K562 (cell line): Measurements from ENCODE around the gene LRRC4B.

Source experiments
- ASH1L ChIP-seq: fragments of 450-650 bp; IDR thresholded peaks from 2 replicates; pipeline ENCODE4 v1.6.1; 2018; ENCODE audit warnings: borderline replicate concordance, mild to moderate bottlenecking, low read depth; ENCODE audit not compliant: partially characterized antibody
- CBX8 ChIP-seq: fragments of 200-600 bp; sonication (generic); IDR thresholded peaks from 2 replicates; pipeline ENCODE4 v1.6.1; 2012; ENCODE audit warnings: borderline replicate concordance, mixed run types, low read depth, mild to moderate bottlenecking, moderate library complexity, mixed read lengths, low read length, control low read depth, inconsistent platforms; ENCODE audit not compliant: poor library complexity, severe bottlenecking; ENCODE audit errors: extremely low read depth
- KAT2B ChIP-seq: IDR thresholded peaks from one replicate; pipeline ENCODE4 v1.6.1; 2012; ENCODE audit warnings: low read depth, mild to moderate bottlenecking, control low read depth, inconsistent platforms, low read length, moderate library complexity
- PHTF2 ChIP-seq: fragments of 250-450 bp; sonication (Bioruptor Pico); IDR thresholded peaks from 2 replicates; pipeline ENCODE4 v1.5.0; 2021; ENCODE audit warnings: mild to moderate bottlenecking
- POLR2AphosphoS5 ChIP-seq: IDR thresholded peaks from 2 replicates; pipeline ENCODE4 v1.6.1; 2011; ENCODE audit warnings: mild to moderate bottlenecking, low read depth, low read length, moderate library complexity; ENCODE audit not compliant: control insufficient read depth, insufficient read depth
- SIN3A ChIP-seq, 2 experiments: fragments of 150-350 bp in 1 of 2; IDR thresholded peaks; 2 replicates each; pipeline ENCODE4 v1.6.1; 2011 to 2016; ENCODE audit warnings: borderline replicate concordance in 2 of 2, low read depth in 2 of 2, low read length in 2 of 2, mild to moderate bottlenecking in 2 of 2, moderate library complexity in 2 of 2; ENCODE audit not compliant: control insufficient read depth in 1 of 2
- ZNF695 ChIP-seq: fragments of 450-650 bp; formaldehyde crosslinking; IDR thresholded peaks from 2 replicates; pipeline ENCODE4 v1.4.0; 2020; ENCODE audit warnings: mild to moderate bottlenecking, moderate library complexity
- TF ChIP-seq, protein P1 (sequence below), 2 experiments: fragments of 450-650 bp; formaldehyde crosslinking in 1 of 2; IDR thresholded peaks; 2 replicates each; pipeline versions ENCODE4 v1.4.0 to v1.6.1; 2014 to 2020; ENCODE audit warnings: mild to moderate bottlenecking in 2 of 2, borderline replicate concordance in 1 of 2, low read depth in 1 of 2
- TF ChIP-seq, protein P2 (sequence below), 3 experiments: IDR thresholded peaks in 2 of 3; conservative IDR thresholded peaks in 1 of 3; 2 replicates each; pipeline ENCODE4 v1.5.1; 2011 to 2012; ENCODE audit warnings: low read length in 3 of 3, mild to moderate bottlenecking in 3 of 3, control low read depth in 2 of 3, improper control_type of control experiment in 1 of 3, inconsistent platforms in 1 of 3, low read depth in 1 of 3, mixed read lengths in 1 of 3, moderate library complexity in 1 of 3; ENCODE audit not compliant: insufficient read depth in 2 of 3
- TF ChIP-seq, protein P3 (sequence below): fragments of 250-450 bp; sonication (Bioruptor Pico); IDR thresholded peaks from 2 replicates; pipeline ENCODE4 v1.5.0; 2021
- TF ChIP-seq, protein P4 (sequence below): sonication (generic); formaldehyde crosslinking; IDR thresholded peaks from 2 replicates; pipeline ENCODE4 v1.9.0; 2022; ENCODE audit warnings: mild to moderate bottlenecking, missing genetic modification reagents

DNA sequence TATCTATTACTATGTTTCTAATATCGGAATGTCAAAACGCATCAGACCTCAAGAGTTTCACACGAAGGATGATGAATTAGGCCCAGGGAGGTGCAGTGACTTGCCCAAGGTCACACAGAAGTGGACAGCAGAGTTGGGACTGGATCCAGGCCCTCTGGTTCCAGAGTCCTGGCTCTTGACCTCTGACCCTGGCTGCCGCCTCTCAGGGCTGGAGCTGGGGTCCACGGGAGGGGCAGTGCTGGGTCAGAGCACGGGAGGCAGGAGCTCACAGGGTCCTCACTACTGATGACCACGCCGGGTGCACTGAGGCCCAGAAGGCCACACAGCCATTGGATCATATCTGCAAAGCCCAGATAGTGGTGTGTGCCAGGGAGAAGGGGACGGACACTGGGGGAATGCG, 45.4 kb downstream of the LRRC4B start:
- TF ChIP-seq PHTF2 (CRISPR knock-in tag) (no peak), ZNF695 (CRISPR knock-in tag) (no peak), ASH1L (no peak), KAT2B (no peak), POLR2AphosphoS5 (no peak), CBX8 (no peak), SIN3A (IDR thresholded peaks at IDR 0.05; ENCODE audit: borderline replicate concordance in 2 of 2, control insufficient read depth in 1 of 2, low read depth in 2 of 2, low read length in 2 of 2) (no peak)
- TF ChIP-seq, protein P1, sequence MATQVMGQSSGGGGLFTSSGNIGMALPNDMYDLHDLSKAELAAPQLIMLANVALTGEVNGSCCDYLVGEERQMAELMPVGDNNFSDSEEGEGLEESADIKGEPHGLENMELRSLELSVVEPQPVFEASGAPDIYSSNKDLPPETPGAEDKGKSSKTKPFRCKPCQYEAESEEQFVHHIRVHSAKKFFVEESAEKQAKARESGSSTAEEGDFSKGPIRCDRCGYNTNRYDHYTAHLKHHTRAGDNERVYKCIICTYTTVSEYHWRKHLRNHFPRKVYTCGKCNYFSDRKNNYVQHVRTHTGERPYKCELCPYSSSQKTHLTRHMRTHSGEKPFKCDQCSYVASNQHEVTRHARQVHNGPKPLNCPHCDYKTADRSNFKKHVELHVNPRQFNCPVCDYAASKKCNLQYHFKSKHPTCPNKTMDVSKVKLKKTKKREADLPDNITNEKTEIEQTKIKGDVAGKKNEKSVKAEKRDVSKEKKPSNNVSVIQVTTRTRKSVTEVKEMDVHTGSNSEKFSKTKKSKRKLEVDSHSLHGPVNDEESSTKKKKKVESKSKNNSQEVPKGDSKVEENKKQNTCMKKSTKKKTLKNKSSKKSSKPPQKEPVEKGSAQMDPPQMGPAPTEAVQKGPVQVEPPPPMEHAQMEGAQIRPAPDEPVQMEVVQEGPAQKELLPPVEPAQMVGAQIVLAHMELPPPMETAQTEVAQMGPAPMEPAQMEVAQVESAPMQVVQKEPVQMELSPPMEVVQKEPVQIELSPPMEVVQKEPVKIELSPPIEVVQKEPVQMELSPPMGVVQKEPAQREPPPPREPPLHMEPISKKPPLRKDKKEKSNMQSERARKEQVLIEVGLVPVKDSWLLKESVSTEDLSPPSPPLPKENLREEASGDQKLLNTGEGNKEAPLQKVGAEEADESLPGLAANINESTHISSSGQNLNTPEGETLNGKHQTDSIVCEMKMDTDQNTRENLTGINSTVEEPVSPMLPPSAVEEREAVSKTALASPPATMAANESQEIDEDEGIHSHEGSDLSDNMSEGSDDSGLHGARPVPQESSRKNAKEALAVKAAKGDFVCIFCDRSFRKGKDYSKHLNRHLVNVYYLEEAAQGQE (IDR thresholded peaks at IDR 0.05; ENCODE audit: borderline replicate concordance): no peak
- TF ChIP-seq, protein P1 (CRISPR knock-in tag; IDR thresholded peaks at IDR 0.05; ENCODE audit: low read depth): no peak
- TF ChIP-seq, protein P2, sequence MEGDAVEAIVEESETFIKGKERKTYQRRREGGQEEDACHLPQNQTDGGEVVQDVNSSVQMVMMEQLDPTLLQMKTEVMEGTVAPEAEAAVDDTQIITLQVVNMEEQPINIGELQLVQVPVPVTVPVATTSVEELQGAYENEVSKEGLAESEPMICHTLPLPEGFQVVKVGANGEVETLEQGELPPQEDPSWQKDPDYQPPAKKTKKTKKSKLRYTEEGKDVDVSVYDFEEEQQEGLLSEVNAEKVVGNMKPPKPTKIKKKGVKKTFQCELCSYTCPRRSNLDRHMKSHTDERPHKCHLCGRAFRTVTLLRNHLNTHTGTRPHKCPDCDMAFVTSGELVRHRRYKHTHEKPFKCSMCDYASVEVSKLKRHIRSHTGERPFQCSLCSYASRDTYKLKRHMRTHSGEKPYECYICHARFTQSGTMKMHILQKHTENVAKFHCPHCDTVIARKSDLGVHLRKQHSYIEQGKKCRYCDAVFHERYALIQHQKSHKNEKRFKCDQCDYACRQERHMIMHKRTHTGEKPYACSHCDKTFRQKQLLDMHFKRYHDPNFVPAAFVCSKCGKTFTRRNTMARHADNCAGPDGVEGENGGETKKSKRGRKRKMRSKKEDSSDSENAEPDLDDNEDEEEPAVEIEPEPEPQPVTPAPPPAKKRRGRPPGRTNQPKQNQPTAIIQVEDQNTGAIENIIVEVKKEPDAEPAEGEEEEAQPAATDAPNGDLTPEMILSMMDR (IDR thresholded peaks at IDR 0.05 in 2 of 3, conservative IDR thresholded peaks at IDR 0.05 in 1 of 3; ENCODE audit: insufficient read depth in 2 of 3, low read depth in 1 of 3, low read length in 3 of 3): no peak
- TF ChIP-seq, protein P3, sequence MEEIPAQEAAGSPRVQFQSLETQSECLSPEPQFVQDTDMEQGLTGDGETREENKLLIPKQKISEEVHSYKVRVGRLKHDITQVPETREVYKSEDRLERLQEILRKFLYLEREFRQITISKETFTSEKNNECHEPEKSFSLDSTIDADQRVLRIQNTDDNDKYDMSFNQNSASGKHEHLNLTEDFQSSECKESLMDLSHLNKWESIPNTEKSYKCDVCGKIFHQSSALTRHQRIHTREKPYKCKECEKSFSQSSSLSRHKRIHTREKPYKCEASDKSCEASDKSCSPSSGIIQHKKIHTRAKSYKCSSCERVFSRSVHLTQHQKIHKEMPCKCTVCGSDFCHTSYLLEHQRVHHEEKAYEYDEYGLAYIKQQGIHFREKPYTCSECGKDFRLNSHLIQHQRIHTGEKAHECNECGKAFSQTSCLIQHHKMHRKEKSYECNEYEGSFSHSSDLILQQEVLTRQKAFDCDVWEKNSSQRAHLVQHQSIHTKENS (CRISPR knock-in tag): no peak
- TF ChIP-seq, protein P4, sequence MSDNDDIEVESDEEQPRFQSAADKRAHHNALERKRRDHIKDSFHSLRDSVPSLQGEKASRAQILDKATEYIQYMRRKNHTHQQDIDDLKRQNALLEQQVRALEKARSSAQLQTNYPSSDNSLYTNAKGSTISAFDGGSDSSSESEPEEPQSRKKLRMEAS (CRISPR knock-in tag): no peak
